H1 (cell line): ENCODE results near the gene SH3RF3.

ENCODE experiments used
- JUND ChIP-seq: IDR thresholded peaks from 2 replicates; pipeline ENCODE4 v1.6.1; 2011; ENCODE audit warnings: mild to moderate bottlenecking, improper control_type of control experiment, low read length
- POLR2A ChIP-seq, 2 experiments: IDR thresholded peaks; 1 replicate in 1 of 2; 2 replicates in 1 of 2; pipeline ENCODE4 v1.6.1; 2011; ENCODE audit warnings: low read depth in 2 of 2, low read length in 2 of 2, mild to moderate bottlenecking in 2 of 2; ENCODE audit errors: control extremely low read depth in 1 of 2
- ZNF274 ChIP-seq: IDR thresholded peaks from 2 replicates; pipeline ENCODE4 v1.7.0; 2012; ENCODE audit warnings: low read length, borderline replicate concordance; ENCODE audit errors: extremely low read depth
- TF ChIP-seq, protein P1 (sequence below), 3 experiments: IDR thresholded peaks; 1 replicate in 2 of 3; 2 replicates in 1 of 3; pipeline versions ENCODE4 v1.5.1 to v1.6.1; 2011; ENCODE audit warnings: low read length in 3 of 3, mild to moderate bottlenecking in 3 of 3, inconsistent platforms in 2 of 3, low read depth in 1 of 3, moderate library complexity in 1 of 3; ENCODE audit not compliant: insufficient read depth in 1 of 3; ENCODE audit errors: control extremely low read depth in 1 of 3
- TF ChIP-seq, protein P2 (sequence below): IDR thresholded peaks from 2 replicates; pipeline ENCODE4 v1.6.1; 2011; ENCODE audit warnings: low read depth, mild to moderate bottlenecking, low read length; ENCODE audit not compliant: insufficient read depth

GRCh38 chr2:109279243-109279860, 150.3 kb downstream of the SH3RF3 start:
- TF ChIP-seq ZNF274, result no peak
- TF ChIP-seq, protein P1, sequence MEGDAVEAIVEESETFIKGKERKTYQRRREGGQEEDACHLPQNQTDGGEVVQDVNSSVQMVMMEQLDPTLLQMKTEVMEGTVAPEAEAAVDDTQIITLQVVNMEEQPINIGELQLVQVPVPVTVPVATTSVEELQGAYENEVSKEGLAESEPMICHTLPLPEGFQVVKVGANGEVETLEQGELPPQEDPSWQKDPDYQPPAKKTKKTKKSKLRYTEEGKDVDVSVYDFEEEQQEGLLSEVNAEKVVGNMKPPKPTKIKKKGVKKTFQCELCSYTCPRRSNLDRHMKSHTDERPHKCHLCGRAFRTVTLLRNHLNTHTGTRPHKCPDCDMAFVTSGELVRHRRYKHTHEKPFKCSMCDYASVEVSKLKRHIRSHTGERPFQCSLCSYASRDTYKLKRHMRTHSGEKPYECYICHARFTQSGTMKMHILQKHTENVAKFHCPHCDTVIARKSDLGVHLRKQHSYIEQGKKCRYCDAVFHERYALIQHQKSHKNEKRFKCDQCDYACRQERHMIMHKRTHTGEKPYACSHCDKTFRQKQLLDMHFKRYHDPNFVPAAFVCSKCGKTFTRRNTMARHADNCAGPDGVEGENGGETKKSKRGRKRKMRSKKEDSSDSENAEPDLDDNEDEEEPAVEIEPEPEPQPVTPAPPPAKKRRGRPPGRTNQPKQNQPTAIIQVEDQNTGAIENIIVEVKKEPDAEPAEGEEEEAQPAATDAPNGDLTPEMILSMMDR (IDR thresholded peaks at IDR 0.05; ENCODE audit: control extremely low read depth in 1 of 3, insufficient read depth in 1 of 3, low read depth in 1 of 3, low read length in 3 of 3), result no peak
- TF ChIP-seq, protein P2, sequence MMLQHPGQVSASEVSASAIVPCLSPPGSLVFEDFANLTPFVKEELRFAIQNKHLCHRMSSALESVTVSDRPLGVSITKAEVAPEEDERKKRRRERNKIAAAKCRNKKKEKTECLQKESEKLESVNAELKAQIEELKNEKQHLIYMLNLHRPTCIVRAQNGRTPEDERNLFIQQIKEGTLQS, result no peak
- TF ChIP-seq JUND, result no peak
- no peak for TF ChIP-seq POLR2A (IDR thresholded peaks at IDR 0.05; ENCODE audit: control extremely low read depth in 1 of 2, low read depth in 2 of 2, low read length in 2 of 2)
